Measurements from ENCODE around the gene SMOC2. TPM values are rescaled to one million over a fixed set of nuclear protein-coding genes. Genes with fewer than 3 reads are reported as not detected.

The SMOC2 gene
- polyA plus RNA-seq, 1 donor (not counting 4 experiments of a cell fraction or from before 2014, with no cell fraction given): 1.1 TPM

DNA sequence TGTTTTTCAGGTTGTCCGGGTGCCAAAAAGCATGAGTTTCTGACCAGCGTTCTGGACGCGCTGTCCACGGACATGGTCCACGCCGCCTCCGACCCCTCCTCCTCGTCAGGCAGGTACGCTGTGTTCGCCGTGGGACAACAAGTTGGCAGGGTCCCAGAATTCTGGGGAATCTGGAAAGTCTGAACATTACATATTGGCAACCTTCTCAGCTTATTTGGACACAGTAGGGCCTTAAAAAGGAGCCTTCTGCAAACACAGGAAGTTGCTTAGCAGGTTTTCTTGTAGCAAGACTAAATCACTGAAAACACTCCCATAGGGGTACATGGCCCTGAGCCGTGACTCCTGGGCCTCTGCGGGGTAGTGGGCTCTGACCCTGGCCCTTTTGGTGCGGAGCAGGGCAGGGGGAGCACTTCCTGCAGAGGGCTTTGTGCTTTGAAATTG lies 209.7 kb downstream of the SMOC2 start:
- H3K9me1 ChIP-seq (ENCODE audit: control insufficient read depth, extremely low read depth, insufficient read depth, low read length): no peaks in the 10 kb centered on the region
- H3K9ac ChIP-seq (ENCODE audit: control insufficient read depth, extremely low read depth, insufficient read depth, low read length): no peak overlapping the region
- H3K4me2 ChIP-seq (ENCODE audit: control insufficient read depth, extremely low read depth, insufficient read depth, low read depth, low read length): no peak overlapping the region
- TF ChIP-seq EZH2 (IDR thresholded peaks at IDR 0.05; ENCODE audit: low read length): no peak
- TF ChIP-seq, protein P1, sequence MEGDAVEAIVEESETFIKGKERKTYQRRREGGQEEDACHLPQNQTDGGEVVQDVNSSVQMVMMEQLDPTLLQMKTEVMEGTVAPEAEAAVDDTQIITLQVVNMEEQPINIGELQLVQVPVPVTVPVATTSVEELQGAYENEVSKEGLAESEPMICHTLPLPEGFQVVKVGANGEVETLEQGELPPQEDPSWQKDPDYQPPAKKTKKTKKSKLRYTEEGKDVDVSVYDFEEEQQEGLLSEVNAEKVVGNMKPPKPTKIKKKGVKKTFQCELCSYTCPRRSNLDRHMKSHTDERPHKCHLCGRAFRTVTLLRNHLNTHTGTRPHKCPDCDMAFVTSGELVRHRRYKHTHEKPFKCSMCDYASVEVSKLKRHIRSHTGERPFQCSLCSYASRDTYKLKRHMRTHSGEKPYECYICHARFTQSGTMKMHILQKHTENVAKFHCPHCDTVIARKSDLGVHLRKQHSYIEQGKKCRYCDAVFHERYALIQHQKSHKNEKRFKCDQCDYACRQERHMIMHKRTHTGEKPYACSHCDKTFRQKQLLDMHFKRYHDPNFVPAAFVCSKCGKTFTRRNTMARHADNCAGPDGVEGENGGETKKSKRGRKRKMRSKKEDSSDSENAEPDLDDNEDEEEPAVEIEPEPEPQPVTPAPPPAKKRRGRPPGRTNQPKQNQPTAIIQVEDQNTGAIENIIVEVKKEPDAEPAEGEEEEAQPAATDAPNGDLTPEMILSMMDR (optimal IDR thresholded peaks at IDR 0.05 in 1 of 3, IDR thresholded peaks at IDR 0.05 in 1 of 3, conservative IDR thresholded peaks at IDR 0.05 in 1 of 3; ENCODE audit: extremely low read depth in 1 of 3, insufficient read depth in 2 of 3, low read length in 3 of 3): no peak
- H3K4me1 ChIP-seq (ENCODE audit: control insufficient read depth, extremely low read depth, insufficient read depth, low read length): peaks cover 6% of the 10 kb centered on the region
- H3K4me3 ChIP-seq (ENCODE audit: control insufficient read depth in 2 of 3, extremely low read depth in 1 of 3, insufficient read depth in 2 of 3, low read depth in 1 of 3, low read length in 3 of 3): no peak overlapping the region
- H3K27me3 ChIP-seq (ENCODE audit: control insufficient read depth, extremely low read depth, insufficient read depth, low read length): peaks cover 11% of the 10 kb centered on the region
- H3K9me3 ChIP-seq (ENCODE audit: control insufficient read depth, low read depth, low read length): peaks cover 3% of the 10 kb centered on the region
- H4K20me1 ChIP-seq (ENCODE audit: control insufficient read depth, extremely low read depth, insufficient read depth, low read length): no peaks in the 10 kb centered on the region
- no peaks in the 10 kb centered on the region for H3K36me3 ChIP-seq (ENCODE audit: control insufficient read depth in 2 of 2, extremely low read depth in 1 of 2, insufficient read depth in 2 of 2, low read length in 2 of 2)
- H2AFZ ChIP-seq (ENCODE audit: control insufficient read depth, low read length): no peak overlapping the region
- no peak for DNase-seq (ENCODE audit: low read depth, low spot score)
- H3K27ac ChIP-seq (ENCODE audit: control insufficient read depth, insufficient read depth, low read length): no peak overlapping the region
- no peak for FAIRE-seq
- dilution Hi-C loops (cut with MboI; ENCODE audit: extremely low pct_ligation_motif_present, low sequenced_read_pairs): no loop called here
- no peaks in the 10 kb centered on the region for H3K79me2 ChIP-seq (ENCODE audit: control insufficient read depth, insufficient read depth, low read length)

DNA sequence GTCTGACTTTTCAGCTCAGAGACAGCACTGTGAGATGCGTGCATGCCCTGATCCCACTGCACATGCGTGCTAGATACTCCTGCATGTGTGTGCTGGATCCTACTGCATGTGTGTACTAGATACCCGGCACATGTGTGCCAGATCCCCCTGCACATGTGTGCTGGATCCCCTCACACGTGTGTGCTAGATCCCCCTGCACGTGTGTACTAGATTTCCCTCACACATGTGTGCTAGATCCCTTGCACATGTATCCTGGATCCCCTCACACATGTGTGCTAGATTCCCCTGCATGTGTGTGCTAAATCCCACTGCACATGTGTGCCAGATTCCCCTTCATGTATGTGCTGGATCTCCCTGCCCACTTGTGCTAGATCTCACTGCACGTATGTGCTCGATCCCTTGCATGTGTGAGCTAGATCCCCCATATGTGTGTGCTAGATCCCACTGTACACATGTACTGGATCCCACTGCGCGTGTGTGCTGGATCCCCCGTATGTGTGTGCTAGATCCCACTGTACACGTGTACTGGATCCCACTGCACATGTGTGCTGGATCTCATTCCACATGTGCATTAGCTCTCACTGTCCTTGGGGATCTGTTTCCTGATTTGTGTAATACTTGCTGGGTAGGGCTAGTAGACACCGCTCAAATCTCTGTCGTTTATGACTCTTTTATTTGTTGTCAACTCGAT lies 214.6 kb downstream of the SMOC2 start:
- dilution Hi-C loops (cut with MboI; ENCODE audit: extremely low pct_ligation_motif_present, low sequenced_read_pairs): no loop called here
- peaks cover 4% of the 10 kb centered on the region for H3K9me3 ChIP-seq (ENCODE audit: control insufficient read depth, low read depth, low read length)
- no peaks in the 10 kb centered on the region for H3K36me3 ChIP-seq (ENCODE audit: control insufficient read depth in 2 of 2, extremely low read depth in 1 of 2, insufficient read depth in 2 of 2, low read length in 2 of 2)
- no peak overlapping the region for H3K4me3 ChIP-seq (ENCODE audit: control insufficient read depth in 2 of 3, extremely low read depth in 1 of 3, insufficient read depth in 2 of 3, low read depth in 1 of 3, low read length in 3 of 3)
- no peaks in the 10 kb centered on the region for H3K79me2 ChIP-seq (ENCODE audit: control insufficient read depth, insufficient read depth, low read length)
- H2AFZ ChIP-seq (ENCODE audit: control insufficient read depth, low read length): no peak overlapping the region
- no peak for DNase-seq (ENCODE audit: low read depth, low spot score)
- no peak overlapping the region for H3K9ac ChIP-seq (ENCODE audit: control insufficient read depth, extremely low read depth, insufficient read depth, low read length)
- no peaks in the 10 kb centered on the region for H3K27me3 ChIP-seq (ENCODE audit: control insufficient read depth, extremely low read depth, insufficient read depth, low read length)
- no peak overlapping the region for H3K4me2 ChIP-seq (ENCODE audit: control insufficient read depth, extremely low read depth, insufficient read depth, low read depth, low read length)
- no peaks in the 10 kb centered on the region for H4K20me1 ChIP-seq (ENCODE audit: control insufficient read depth, extremely low read depth, insufficient read depth, low read length)
- no peak for FAIRE-seq
- no peak overlapping the region for H3K27ac ChIP-seq (ENCODE audit: control insufficient read depth, insufficient read depth, low read length)
- no peaks in the 10 kb centered on the region for H3K9me1 ChIP-seq (ENCODE audit: control insufficient read depth, extremely low read depth, insufficient read depth, low read length)
- TF ChIP-seq, protein P1 (optimal IDR thresholded peaks at IDR 0.05 in 1 of 3, IDR thresholded peaks at IDR 0.05 in 1 of 3, conservative IDR thresholded peaks at IDR 0.05 in 1 of 3; ENCODE audit: extremely low read depth in 1 of 3, insufficient read depth in 2 of 3, low read length in 3 of 3): no peak
- TF ChIP-seq EZH2 (IDR thresholded peaks at IDR 0.05; ENCODE audit: low read length): no peak
- no peaks in the 10 kb centered on the region for H3K4me1 ChIP-seq (ENCODE audit: control insufficient read depth, extremely low read depth, insufficient read depth, low read length)
